ENCODE results near the gene SPATS2L.

SPATS2L gene

GRCh38 chr2:200373973-200374416 lies 67.5 kb downstream of the SPATS2L start:
- H3K9ac ChIP-seq (ENCODE audit: low read depth, low read length), result no peak overlapping the region
- H3K4me1 ChIP-seq (ENCODE audit: insufficient read depth, low read length), result peaks cover 28% of the 10 kb centered on the region
- peaks cover 11% of the 10 kb centered on the region; the same call in 1 of the 2 replicates for H3K36me3 ChIP-seq (ENCODE audit: insufficient read depth, low read length)
- H3K9me3 ChIP-seq (ENCODE audit: control insufficient read depth, insufficient read depth, low read length), result no peaks in the 10 kb centered on the region

- Histone ChIP-seq H3K9me3 (ENCODE audit: control insufficient read depth, insufficient read depth, low read length) (no peaks in the 10 kb centered on the region), H3K9ac (ENCODE audit: low read depth, low read length) (no peak overlapping the region), H3K4me1 (ENCODE audit: insufficient read depth, low read length) (peaks cover 56% of the 10 kb centered on the region), H3K36me3 (ENCODE audit: insufficient read depth, low read length) (peaks cover 7% of the 10 kb centered on the region; the same call in 1 of the 2 replicates)
Observed at GRCh38 chr2:200376513-200377354, 70.2 kb downstream of the SPATS2L start.

GRCh38 chr2:200377355-200378336 lies 71.2 kb downstream of the SPATS2L start:
- Histone ChIP-seq H3K4me1 (ENCODE audit: insufficient read depth, low read length) (peaks cover 62% of the 10 kb centered on the region), H3K36me3 (ENCODE audit: insufficient read depth, low read length) (no peaks in the 10 kb centered on the region), H3K9me3 (ENCODE audit: control insufficient read depth, insufficient read depth, low read length) (no peaks in the 10 kb centered on the region), H3K9ac (ENCODE audit: low read depth, low read length) (no peak overlapping the region)

GRCh38 chr2:200378652-200379290 lies 72.3 kb downstream of the SPATS2L start:
- no peaks in the 10 kb centered on the region for H3K9me3 ChIP-seq (ENCODE audit: control insufficient read depth, insufficient read depth, low read length)
- H3K4me1 ChIP-seq (ENCODE audit: insufficient read depth, low read length), result peaks cover 73% of the 10 kb centered on the region
- no peak overlapping the region for H3K9ac ChIP-seq (ENCODE audit: low read depth, low read length)
- no peaks in the 10 kb centered on the region for H3K36me3 ChIP-seq (ENCODE audit: insufficient read depth, low read length)

GRCh38 chr2:200379481-200380090 lies 73.1 kb downstream of the SPATS2L start:
- Histone ChIP-seq H3K9ac (ENCODE audit: low read depth, low read length) (no peak overlapping the region), H3K36me3 (ENCODE audit: insufficient read depth, low read length) (no peaks in the 10 kb centered on the region), H3K9me3 (ENCODE audit: control insufficient read depth, insufficient read depth, low read length) (no peaks in the 10 kb centered on the region), H3K4me1 (ENCODE audit: insufficient read depth, low read length) (peaks cover 71% of the 10 kb centered on the region)

- Histone ChIP-seq H3K9me3 (ENCODE audit: control insufficient read depth, insufficient read depth, low read length) (no peaks in the 10 kb centered on the region), H3K9ac (ENCODE audit: low read depth, low read length) (no peak overlapping the region), H3K36me3 (ENCODE audit: insufficient read depth, low read length) (no peaks in the 10 kb centered on the region), H3K4me1 (ENCODE audit: insufficient read depth, low read length) (peaks cover 71% of the 10 kb centered on the region)
Observed at GRCh38 chr2:200380091-200380561, 73.6 kb downstream of the SPATS2L start.

- H3K4me1 ChIP-seq (ENCODE audit: insufficient read depth, low read length), result peaks cover 71% of the 10 kb centered on the region
- H3K36me3 ChIP-seq (ENCODE audit: insufficient read depth, low read length), result no peaks in the 10 kb centered on the region
- H3K9me3 ChIP-seq (ENCODE audit: control insufficient read depth, insufficient read depth, low read length), result no peaks in the 10 kb centered on the region
- H3K9ac ChIP-seq (ENCODE audit: low read depth, low read length), result no peak overlapping the region
Observed at GRCh38 chr2:200380833-200381542, 74.5 kb downstream of the SPATS2L start.

- Histone ChIP-seq H3K9me3 (ENCODE audit: control insufficient read depth, insufficient read depth, low read length) (no peaks in the 10 kb centered on the region), H3K36me3 (ENCODE audit: insufficient read depth, low read length) (no peaks in the 10 kb centered on the region; the same call in 1 of the 2 replicates), H3K9ac (ENCODE audit: low read depth, low read length) (no peak overlapping the region), H3K4me1 (ENCODE audit: insufficient read depth, low read length) (peaks cover 57% of the 10 kb centered on the region)
Observed at GRCh38 chr2:200382874-200383273, 76.4 kb downstream of the SPATS2L start.

- peaks cover 50% of the 10 kb centered on the region for H3K4me1 ChIP-seq (ENCODE audit: insufficient read depth, low read length)
- H3K9me3 ChIP-seq (ENCODE audit: control insufficient read depth, insufficient read depth, low read length), result no peaks in the 10 kb centered on the region
- H3K9ac ChIP-seq (ENCODE audit: low read depth, low read length), result no peak overlapping the region
- H3K36me3 ChIP-seq (ENCODE audit: insufficient read depth, low read length), result no peaks in the 10 kb centered on the region; the same call in 1 of the 2 replicates
Observed at GRCh38 chr2:200383380-200384110, 77.1 kb downstream of the SPATS2L start.

GRCh38 chr2:200385063-200385635 lies 78.7 kb downstream of the SPATS2L start:
- Histone ChIP-seq H3K9ac (ENCODE audit: low read depth, low read length) (no peak overlapping the region), H3K36me3 (ENCODE audit: insufficient read depth, low read length) (peaks cover 11% of the 10 kb centered on the region), H3K4me1 (ENCODE audit: insufficient read depth, low read length) (peaks cover 34% of the 10 kb centered on the region), H3K9me3 (ENCODE audit: control insufficient read depth, insufficient read depth, low read length) (no peaks in the 10 kb centered on the region)

GRCh38 chr2:200393191-200393590 lies 86.7 kb downstream of the SPATS2L start:
- no peaks in the 10 kb centered on the region for H3K9me3 ChIP-seq (ENCODE audit: control insufficient read depth, insufficient read depth, low read length)
- peaks cover 22% of the 10 kb centered on the region for H3K36me3 ChIP-seq (ENCODE audit: insufficient read depth, low read length)
- no peak overlapping the region for H3K9ac ChIP-seq (ENCODE audit: low read depth, low read length)
- peaks cover 8% of the 10 kb centered on the region; the same call in 1 of the 2 replicates for H3K4me1 ChIP-seq (ENCODE audit: insufficient read depth, low read length)

GRCh38 chr2:200394045-200394444 lies 87.6 kb downstream of the SPATS2L start:
- H3K9ac ChIP-seq (ENCODE audit: low read depth, low read length), result no peak overlapping the region
- peaks cover 21% of the 10 kb centered on the region for H3K36me3 ChIP-seq (ENCODE audit: insufficient read depth, low read length)
- peaks cover 8% of the 10 kb centered on the region; the same call in 1 of the 2 replicates for H3K4me1 ChIP-seq (ENCODE audit: insufficient read depth, low read length)
- H3K9me3 ChIP-seq (ENCODE audit: control insufficient read depth, insufficient read depth, low read length), result no peaks in the 10 kb centered on the region
